GM10847 (cell line): ENCODE data around the gene CELF5.

ENCODE experiments used
- POLR2A ChIP-seq: IDR thresholded peaks from 2 replicates; pipeline ENCODE4 v1.6.1; 2011; ENCODE audit not compliant: insufficient read length; ENCODE audit errors: extremely low read depth

CELF5 gene

DNA sequence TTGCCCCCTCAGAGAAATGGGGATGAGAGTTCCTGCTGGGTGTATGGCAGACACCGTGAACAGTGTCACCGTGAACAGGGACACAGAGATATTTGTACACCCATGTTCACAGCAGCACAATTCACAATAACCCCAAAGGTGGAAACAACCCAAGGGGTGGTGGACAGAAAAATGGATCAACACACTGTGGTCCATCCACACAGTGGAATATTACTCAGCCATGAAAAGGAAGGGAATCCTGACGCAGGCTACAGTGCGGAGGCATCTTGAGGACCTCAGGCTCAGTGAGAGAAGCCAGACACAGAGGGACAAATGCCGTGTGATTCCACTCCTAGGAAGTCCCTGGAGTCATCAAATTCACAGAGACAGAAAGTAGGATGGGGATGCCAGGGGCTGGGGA lies 7.6 kb upstream of the CELF5 start:
- no peak for TF ChIP-seq POLR2A

DNA sequence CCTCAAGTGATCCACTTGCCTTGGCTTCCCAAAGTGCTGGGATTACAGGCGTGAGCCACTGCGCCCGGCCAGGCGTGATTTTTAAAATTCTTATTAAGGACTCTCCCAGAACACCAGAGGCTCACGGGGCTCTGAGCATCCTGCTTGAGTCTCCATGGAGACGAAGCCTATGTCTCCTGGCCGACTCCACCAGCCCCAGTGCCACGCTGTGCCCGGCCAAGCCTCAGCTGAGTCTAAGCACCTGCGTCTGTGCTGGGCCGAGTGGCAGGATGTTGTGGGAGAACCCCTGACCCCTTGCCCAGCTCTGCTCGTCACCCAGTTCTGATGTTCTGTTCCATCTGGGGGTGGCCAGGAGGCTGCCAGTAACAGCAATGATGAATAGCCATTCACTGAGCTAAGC lies 3.9 kb upstream of the CELF5 start:
- TF ChIP-seq POLR2A, result no peak

- no peak for TF ChIP-seq POLR2A
Measured at GRCh38 chr19:3222709-3223108, 1.8 kb upstream of the CELF5 start.

DNA sequence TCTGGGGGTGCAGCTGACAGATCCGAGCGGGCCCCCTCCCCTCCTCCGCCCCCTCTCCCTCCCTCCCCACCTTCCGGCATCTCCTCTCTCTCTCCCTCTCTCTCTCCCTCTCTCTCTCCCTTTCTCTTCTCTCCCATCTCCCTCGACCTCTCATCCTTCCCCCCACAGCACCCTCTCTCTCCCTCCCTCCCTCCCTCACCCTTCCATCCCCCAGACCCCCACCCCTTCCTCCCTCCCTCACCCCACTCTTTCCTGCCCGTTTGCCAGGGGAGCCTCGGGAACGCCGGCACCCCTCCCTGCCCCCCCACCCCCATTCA lies 666 bp downstream of the CELF5 start:
- TF ChIP-seq POLR2A, result no peak

DNA sequence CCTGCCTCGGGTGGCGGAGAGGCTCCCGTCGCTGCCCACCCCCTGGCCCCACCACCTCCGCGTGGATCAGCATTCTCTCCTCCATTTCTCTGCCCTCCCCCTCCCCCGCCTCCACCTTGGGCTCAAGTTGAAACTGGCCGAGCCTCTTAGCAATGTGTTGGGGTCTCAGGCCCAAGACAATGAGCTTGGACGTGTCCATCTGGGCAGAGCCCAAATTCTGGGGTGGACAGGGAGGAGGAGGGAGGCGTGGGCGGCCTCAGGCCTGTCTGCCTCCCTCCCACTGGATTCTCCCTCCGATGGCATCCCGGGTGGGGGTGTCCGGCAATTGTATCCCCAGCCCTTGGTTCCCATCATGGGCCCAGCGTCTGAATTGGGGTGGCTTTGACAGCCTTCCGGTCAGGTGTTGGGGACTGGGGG lies 1.2 kb downstream of the CELF5 start:
- no peak for TF ChIP-seq POLR2A

- TF ChIP-seq POLR2A, result no peak
Measured at GRCh38 chr19:3227054-3227626, 2.7 kb downstream of the CELF5 start.

- no peak for TF ChIP-seq POLR2A
Measured at GRCh38 chr19:3229346-3229743, 4.9 kb downstream of the CELF5 start.

DNA sequence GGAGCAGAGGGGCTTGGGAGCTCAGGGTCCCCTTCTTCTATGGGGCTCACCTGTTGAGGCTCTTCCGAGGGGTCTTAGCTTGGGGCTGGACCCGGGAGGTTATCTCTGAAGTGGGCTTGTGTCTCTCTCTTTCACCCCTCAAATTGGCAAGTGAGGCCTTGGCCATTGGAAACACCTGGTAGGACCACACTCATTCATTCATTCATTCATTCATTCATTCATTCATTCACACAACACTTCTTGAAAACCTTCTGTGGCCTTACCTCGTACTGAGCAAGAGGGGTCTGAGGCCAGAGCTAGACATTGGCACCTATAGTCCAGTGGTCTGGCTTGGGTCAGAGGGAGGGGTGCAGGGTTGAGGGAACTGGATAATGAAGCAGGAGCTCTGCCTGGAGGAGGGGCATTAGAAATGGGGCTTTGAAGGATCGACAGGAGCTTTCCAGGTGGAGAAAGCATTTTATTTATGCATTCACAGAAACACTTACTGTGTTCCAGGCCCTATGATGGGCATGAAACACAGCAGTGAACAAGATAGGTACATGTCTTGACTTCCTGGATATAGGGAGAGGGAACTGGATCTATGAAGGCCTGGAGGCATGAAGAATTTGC lies 5.5 kb downstream of the CELF5 start:
- TF ChIP-seq POLR2A, result no peak

GRCh38 chr19:3231288-3231687 lies 6.8 kb downstream of the CELF5 start:
- TF ChIP-seq POLR2A, result no peak

DNA sequence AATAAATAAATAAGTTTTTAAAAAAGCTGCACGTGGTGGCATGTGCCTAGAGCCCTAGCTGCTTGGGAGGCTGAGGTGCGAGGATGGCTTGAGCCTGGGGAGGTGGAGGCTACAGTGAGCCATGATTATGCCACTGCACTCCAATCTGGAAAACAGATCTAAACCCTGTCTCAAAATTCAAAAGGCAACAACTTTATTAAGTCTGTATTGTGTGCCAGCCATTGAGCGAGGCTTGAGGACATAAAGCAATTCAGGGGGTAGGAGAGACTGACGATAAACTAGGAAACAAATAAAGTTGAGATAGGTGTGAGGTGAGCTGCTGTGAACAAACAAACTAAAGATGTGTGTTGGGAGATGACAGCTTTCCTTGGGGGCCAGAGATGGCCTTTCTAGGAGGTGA lies 8.7 kb downstream of the CELF5 start:
- no peak for TF ChIP-seq POLR2A

- no peak for TF ChIP-seq POLR2A
Measured at GRCh38 chr19:3233831-3234230, 9.4 kb downstream of the CELF5 start.

DNA sequence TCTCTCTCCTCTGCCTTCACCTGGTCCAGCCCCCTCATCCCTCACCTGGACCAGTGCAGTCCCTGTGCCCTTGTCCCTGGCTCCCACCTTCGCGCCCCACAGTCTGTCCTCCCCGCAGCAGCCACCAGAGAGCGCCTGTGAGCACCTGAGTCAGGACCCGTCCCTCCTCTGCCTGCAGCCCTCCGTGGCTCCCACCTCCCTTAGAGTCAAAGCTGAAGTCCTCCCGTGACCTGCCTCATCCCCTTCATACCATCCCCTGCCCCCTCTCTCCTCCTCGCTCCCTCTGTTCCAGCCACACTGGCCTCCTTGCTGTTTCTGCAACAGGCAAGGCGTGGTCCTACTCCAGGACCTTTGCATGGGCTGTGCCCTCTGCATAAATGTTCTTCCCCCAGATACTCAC lies 10.3 kb downstream of the CELF5 start:
- TF ChIP-seq POLR2A, result no peak

DNA sequence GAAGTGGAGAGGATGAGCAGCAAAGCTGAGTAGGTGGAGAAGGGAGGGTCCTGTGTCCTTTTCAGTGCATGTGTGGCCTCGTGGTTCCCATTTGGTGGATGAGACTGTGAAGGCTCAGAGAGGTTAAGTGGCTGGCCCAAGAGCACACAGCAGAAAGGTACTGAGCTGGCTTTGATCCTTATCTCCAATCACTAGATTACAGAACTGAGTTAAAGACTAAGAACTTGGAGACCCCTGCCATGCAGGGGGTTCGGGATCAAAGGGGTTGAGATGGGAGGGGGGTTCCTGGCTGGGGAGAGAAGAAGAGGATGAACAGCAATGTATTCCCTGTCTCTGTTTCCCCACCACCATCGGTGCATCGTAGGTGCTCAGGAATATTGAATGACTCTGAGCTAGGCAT lies 11.8 kb downstream of the CELF5 start:
- no peak for TF ChIP-seq POLR2A

GRCh38 chr19:3238066-3238561 lies 13.7 kb downstream of the CELF5 start:
- TF ChIP-seq POLR2A, result no peak

DNA sequence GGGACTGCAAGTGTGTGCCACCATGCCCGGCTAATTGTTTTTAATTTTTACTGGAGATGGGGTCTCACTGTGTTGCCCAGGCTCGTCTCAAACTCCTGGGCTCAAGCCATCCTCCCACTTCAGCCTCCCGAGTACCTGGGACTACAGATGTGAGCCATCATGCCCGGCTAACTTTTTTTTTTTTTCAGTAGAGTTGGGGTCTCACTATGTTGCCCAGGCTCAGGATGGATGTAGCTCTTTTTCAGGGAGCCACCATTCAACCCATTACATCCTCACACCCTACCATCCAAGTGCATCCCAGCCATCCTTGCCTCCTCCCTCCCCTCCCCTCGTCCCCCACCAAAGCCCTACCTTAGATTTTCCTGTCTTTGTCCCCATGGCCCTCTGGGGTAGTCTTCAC lies 14.9 kb downstream of the CELF5 start:
- no peak for TF ChIP-seq POLR2A

- TF ChIP-seq POLR2A, result no peak
Measured at GRCh38 chr19:3243819-3244700, 19.6 kb downstream of the CELF5 start.
